GM23338 (cell line): ENCODE results near the gene CXXC5.

Experiments
- CREB1 ChIP-seq: fragments of 250-450 bp; sonication (Bioruptor Pico); IDR thresholded peaks from 2 replicates; pipeline ENCODE4 v1.5.0; 2020; ENCODE audit warnings: low read depth, mild to moderate bottlenecking, moderate library complexity
- CTCF ChIP-seq, 2 experiments: fragments of 200-600 bp in 1 of 2; sonication (generic) in 1 of 2; conservative IDR thresholded peaks; 2 replicates each; pipeline versions ENCODE4 v1.5.1 to v1.6.1; 2016 to 2017; ENCODE audit warnings: antibody characterized with exemption in 2 of 2, low read depth in 2 of 2, mild to moderate bottlenecking in 2 of 2, moderate library complexity in 1 of 2
- EZH2 ChIP-seq: fragments of 200-600 bp; sonication (generic); IDR thresholded peaks from one replicate; pipeline ENCODE4 v1.8.0; 2017; ENCODE audit warnings: antibody characterized with exemption, mild to moderate bottlenecking, low read depth; ENCODE audit not compliant: unreplicated experiment
- JUNB ChIP-seq: IDR thresholded peaks from one replicate; pipeline ENCODE4 v1.6.1; 2016; ENCODE audit warnings: antibody characterized with exemption; ENCODE audit not compliant: unreplicated experiment
- POLR2AphosphoS5 ChIP-seq: IDR thresholded peaks from 2 replicates; pipeline ENCODE4 v1.6.1; 2016; ENCODE audit warnings: antibody characterized with exemption, low read depth
- REST ChIP-seq: IDR thresholded peaks from one replicate; pipeline ENCODE4 v1.6.1; 2018; ENCODE audit warnings: antibody characterized with exemption; ENCODE audit not compliant: unreplicated experiment
- ZNF114 ChIP-seq: fragments of 250-450 bp; sonication (Bioruptor Pico); IDR thresholded peaks from 2 replicates; pipeline ENCODE4 v1.5.0; 2020; ENCODE audit warnings: mild to moderate bottlenecking, moderate library complexity
- ZNF331 ChIP-seq: fragments of 250-450 bp; sonication (Bioruptor Pico); IDR thresholded peaks from 2 replicates; pipeline ENCODE4 v1.5.0; 2020; ENCODE audit warnings: low read depth, mild to moderate bottlenecking, moderate library complexity

GRCh38 chr5:139717221-139717620, 69.1 kb downstream of the CXXC5 start:
- TF ChIP-seq CTCF (conservative IDR thresholded peaks at IDR 0.05; ENCODE audit: low read depth in 2 of 2) (no peak), ZNF114 (CRISPR knock-in tag) (no peak), EZH2 (no peak), ZNF331 (CRISPR knock-in tag) (no peak), CREB1 (CRISPR knock-in tag) (no peak), POLR2AphosphoS5 (no peak), JUNB (no peak), REST (no peak)
